Measurements from ENCODE around the gene CYB5D1.

Gene CYB5D1

GRCh38 chr17:7844292-7845154 lies 13.3 kb upstream of the CYB5D1 start:
- peak; percentile 96 for DNase-seq (ENCODE audit: low read depth)

- DNase-seq (ENCODE audit: low read depth) = no peak
Observed at GRCh38 chr17:7845359-7846062, 12.3 kb upstream of the CYB5D1 start.

- no peak for DNase-seq (ENCODE audit: low read depth)
Observed at GRCh38 chr17:7846063-7846735, 11.6 kb upstream of the CYB5D1 start.

- no peak for DNase-seq (ENCODE audit: low read depth)
Observed at GRCh38 chr17:7846765-7847661, 10.8 kb upstream of the CYB5D1 start.

- no peak for DNase-seq (ENCODE audit: low read depth)
Observed at GRCh38 chr17:7848131-7848579, 9.6 kb upstream of the CYB5D1 start.

GRCh38 chr17:7848739-7849129 lies 9.1 kb upstream of the CYB5D1 start:
- DNase-seq (ENCODE audit: low read depth) = no peak

GRCh38 chr17:7849130-7849750 lies 8.6 kb upstream of the CYB5D1 start:
- no peak for DNase-seq (ENCODE audit: low read depth)

GRCh38 chr17:7849751-7850504 lies 7.9 kb upstream of the CYB5D1 start:
- DNase-seq (ENCODE audit: low read depth) = no peak

- DNase-seq (ENCODE audit: low read depth) = no peak
Observed at GRCh38 chr17:7850701-7851437, 6.9 kb upstream of the CYB5D1 start.

GRCh38 chr17:7851438-7852261 lies 6.2 kb upstream of the CYB5D1 start:
- DNase-seq (ENCODE audit: low read depth) = peak; percentile 75

- DNase-seq (ENCODE audit: low read depth) = no peak
Observed at GRCh38 chr17:7852262-7852670, 5.5 kb upstream of the CYB5D1 start.

- DNase-seq (ENCODE audit: low read depth) = no peak
Observed at GRCh38 chr17:7852919-7853690, 4.7 kb upstream of the CYB5D1 start.

- DNase-seq (ENCODE audit: low read depth) = no peak
Observed at GRCh38 chr17:7853691-7854038, 4.1 kb upstream of the CYB5D1 start.

- no peak for DNase-seq (ENCODE audit: low read depth)
Observed at GRCh38 chr17:7854078-7854777, 3.6 kb upstream of the CYB5D1 start.

- DNase-seq (ENCODE audit: low read depth) = no peak
Observed at GRCh38 chr17:7854851-7855659, 2.7 kb upstream of the CYB5D1 start, which contains the start of gene TMEM88. TMEM88 (plus strand) TSS chr17:7855066; CDS start chr17:7855075, 9 bp downstream.

- no peak for DNase-seq (ENCODE audit: low read depth)
Observed at GRCh38 chr17:7855660-7856010, 2.2 kb upstream of the CYB5D1 start.

All from fibroblast of gingiva (primary cell).